WTC11 (cell line): ENCODE results near the gene FMN2. TPM values are rescaled to one million over a fixed set of nuclear protein-coding genes. Genes with fewer than 3 reads are reported as not detected.

Experiments used
- ATAC-seq: fragments of 200-7000 bp; cut with Tn5 transposase; 2 replicates; pipeline ENCODE4 v1.10.0; 2021; ENCODE audit warnings: mild to moderate bottlenecking, moderate library complexity
- CTCF ChIA-PET: fragments of 300-600 bp; sonication (Branson Sonifier 250); formaldehyde crosslinking; loops from one replicate; lab custom pipeline; 2021; ENCODE audit warnings: antibody characterized with exemption; lab: Charles Lee
- POLR2A ChIA-PET: fragments of 350-600 bp; sonication (Branson Sonifier 250); formaldehyde crosslinking; loops from one replicate; lab custom pipeline; 2021; ENCODE audit warnings: antibody characterized with exemption; lab: Charles Lee
- DNase-seq: peaks from one replicate; pipeline ENCODE4 v3.0.0; 2021; ENCODE audit warnings: low spot score
- H3K27ac Mint-ChIP-seq: 2 replicates; pipeline ENCODE4 v1.8.0; 2021; ENCODE audit warnings: mixed read lengths
- H3K27me3 Mint-ChIP-seq: 2 replicates; pipeline ENCODE4 v1.8.0; 2021; ENCODE audit warnings: low read depth, mild to moderate bottlenecking, moderate library complexity, mixed read lengths
- H3K36me3 Mint-ChIP-seq: 2 replicates; pipeline ENCODE4 v1.8.0; 2021; ENCODE audit warnings: mixed read lengths
- H3K4me1 Mint-ChIP-seq: 2 replicates; pipeline ENCODE4 v1.8.0; 2022; ENCODE audit warnings: mixed read lengths
- H3K4me3 Mint-ChIP-seq: 2 replicates; pipeline ENCODE4 v1.8.0; 2021; ENCODE audit warnings: mild to moderate bottlenecking, moderate library complexity, mixed read lengths
- H3K9me3 Mint-ChIP-seq: 2 replicates; pipeline ENCODE4 v1.8.0; 2021; ENCODE audit warnings: mixed read lengths
- ATF1 ChIP-seq: sonication (generic); formaldehyde crosslinking; IDR thresholded peaks from 2 replicates; pipeline ENCODE4 v1.8.1; 2023; ENCODE audit warnings: mild to moderate bottlenecking, moderate library complexity, missing genetic modification reagents
- CBFB ChIP-seq: sonication (generic); formaldehyde crosslinking; IDR thresholded peaks from 2 replicates; pipeline ENCODE4 v1.8.1; 2022; ENCODE audit warnings: mild to moderate bottlenecking, low read depth, missing genetic modification reagents
- JAZF1 ChIP-seq: fragments of 250-450 bp; sonication (Bioruptor Pico); IDR thresholded peaks from 2 replicates; pipeline ENCODE4 v1.9.0; 2021; ENCODE audit warnings: moderate library complexity, mild to moderate bottlenecking, inconsistent platforms
- NR3C1 ChIP-seq: sonication (generic); formaldehyde crosslinking; conservative IDR thresholded peaks from 2 replicates; pipeline ENCODE4 v1.8.1; 2023; ENCODE audit warnings: low read depth, mild to moderate bottlenecking, missing genetic modification reagents
- OVOL2 ChIP-seq: fragments of 250-450 bp; sonication (Bioruptor Pico); IDR thresholded peaks from 2 replicates; pipeline ENCODE4 v1.9.0; 2021; ENCODE audit warnings: mild to moderate bottlenecking, borderline replicate concordance
- RELA ChIP-seq: sonication (generic); formaldehyde crosslinking; IDR thresholded peaks from 2 replicates; pipeline ENCODE4 v1.8.1; 2022; ENCODE audit warnings: missing genetic modification reagents, mild to moderate bottlenecking, borderline replicate concordance
- SMAD3 ChIP-seq: sonication (generic); formaldehyde crosslinking; IDR thresholded peaks from 2 replicates; pipeline ENCODE4 v1.8.0; 2022; ENCODE audit warnings: missing genetic modification reagents, mild to moderate bottlenecking, borderline replicate concordance
- ZNF317 ChIP-seq: sonication (generic); formaldehyde crosslinking; IDR thresholded peaks from 2 replicates; pipeline ENCODE4 v1.8.1; 2023; ENCODE audit warnings: low read depth, mild to moderate bottlenecking, moderate library complexity, missing genetic modification reagents, borderline replicate concordance
- total RNA-seq: library from RNA; stranded (reverse); gene quantifications from 3 replicates; pipeline ENCODE4 v1.2.3, GENCODE V29; 2021
- TF ChIP-seq, protein P1 (sequence below): sonication (generic); formaldehyde crosslinking; conservative IDR thresholded peaks from 2 replicates; pipeline ENCODE4 v1.8.1; 2023; ENCODE audit warnings: mild to moderate bottlenecking, low read depth, missing genetic modification reagents, moderate library complexity
- TF ChIP-seq, protein P2 (sequence below): sonication (generic); formaldehyde crosslinking; IDR thresholded peaks from 2 replicates; pipeline ENCODE4 v1.8.0; 2022; ENCODE audit warnings: mild to moderate bottlenecking, missing genetic modification reagents
- TF ChIP-seq, protein P3 (sequence below): fragments of 250-450 bp; sonication (Bioruptor Pico); IDR thresholded peaks from 2 replicates; pipeline ENCODE4 v2.1.2; 2022; ENCODE audit warnings: mild to moderate bottlenecking, moderate library complexity
- TF ChIP-seq, protein P4 (sequence below): fragments of 250-450 bp; sonication (Bioruptor Pico); IDR thresholded peaks from 2 replicates; pipeline ENCODE4 v1.9.0; 2021; ENCODE audit warnings: mild to moderate bottlenecking
- TF ChIP-seq, protein P5 (sequence below): fragments of 250-450 bp; sonication (Bioruptor Pico); conservative IDR thresholded peaks from 2 replicates; pipeline ENCODE4 v1.9.0; 2021; ENCODE audit warnings: mild to moderate bottlenecking
- TF ChIP-seq, protein P6 (sequence below): sonication (generic); formaldehyde crosslinking; conservative IDR thresholded peaks from 2 replicates; pipeline ENCODE4 v1.8.1; 2022; ENCODE audit warnings: mild to moderate bottlenecking, missing genetic modification reagents
- TF ChIP-seq, protein P7 (sequence below): sonication (generic); formaldehyde crosslinking; IDR thresholded peaks from 2 replicates; pipeline ENCODE4 v1.8.0; 2022; ENCODE audit warnings: mild to moderate bottlenecking, missing genetic modification reagents
- TF ChIP-seq, protein P8 (sequence below): sonication (generic); formaldehyde crosslinking; IDR thresholded peaks from 2 replicates; pipeline ENCODE4 v1.8.0; 2022; ENCODE audit warnings: mild to moderate bottlenecking, missing genetic modification reagents

The FMN2 gene
- total RNA-seq, 1 experiment from 2014 or later = 1.8 TPM

DNA sequence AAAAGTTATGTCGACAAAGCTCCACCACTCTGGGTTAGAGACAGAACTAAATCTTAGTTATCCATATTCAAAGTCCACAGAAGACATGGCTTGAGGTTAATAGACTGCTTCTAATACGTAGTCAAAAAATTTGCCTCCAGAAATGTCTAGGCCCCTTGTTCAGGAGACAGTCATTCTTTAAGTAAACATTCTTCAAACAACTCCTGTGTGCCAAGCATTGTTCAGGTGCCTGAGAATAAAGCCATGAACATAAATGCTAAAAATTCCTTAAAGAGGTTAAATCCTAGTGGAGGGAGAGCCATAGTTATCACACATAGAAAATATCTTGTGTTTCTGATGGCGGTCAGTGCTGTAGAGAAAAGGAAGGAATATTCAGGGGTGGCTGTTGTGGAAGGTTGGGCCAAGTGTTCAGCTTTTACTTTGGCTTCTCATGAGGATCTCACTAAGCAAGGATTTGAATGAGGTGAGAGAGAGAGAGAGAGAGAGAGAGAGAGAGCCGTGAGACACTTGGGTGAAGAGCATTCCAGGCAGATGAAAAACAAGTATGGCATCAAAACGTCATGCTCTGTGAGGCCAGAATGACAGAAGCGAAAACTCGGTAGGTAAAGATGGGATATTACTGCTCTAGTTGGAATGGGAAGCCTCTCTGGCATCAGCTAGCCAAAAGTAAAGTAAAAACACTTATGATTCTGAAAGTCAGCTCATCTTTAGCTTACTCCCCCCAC is 333.2 kb downstream of the FMN2 start (continued):
- TF ChIP-seq, protein P1, sequence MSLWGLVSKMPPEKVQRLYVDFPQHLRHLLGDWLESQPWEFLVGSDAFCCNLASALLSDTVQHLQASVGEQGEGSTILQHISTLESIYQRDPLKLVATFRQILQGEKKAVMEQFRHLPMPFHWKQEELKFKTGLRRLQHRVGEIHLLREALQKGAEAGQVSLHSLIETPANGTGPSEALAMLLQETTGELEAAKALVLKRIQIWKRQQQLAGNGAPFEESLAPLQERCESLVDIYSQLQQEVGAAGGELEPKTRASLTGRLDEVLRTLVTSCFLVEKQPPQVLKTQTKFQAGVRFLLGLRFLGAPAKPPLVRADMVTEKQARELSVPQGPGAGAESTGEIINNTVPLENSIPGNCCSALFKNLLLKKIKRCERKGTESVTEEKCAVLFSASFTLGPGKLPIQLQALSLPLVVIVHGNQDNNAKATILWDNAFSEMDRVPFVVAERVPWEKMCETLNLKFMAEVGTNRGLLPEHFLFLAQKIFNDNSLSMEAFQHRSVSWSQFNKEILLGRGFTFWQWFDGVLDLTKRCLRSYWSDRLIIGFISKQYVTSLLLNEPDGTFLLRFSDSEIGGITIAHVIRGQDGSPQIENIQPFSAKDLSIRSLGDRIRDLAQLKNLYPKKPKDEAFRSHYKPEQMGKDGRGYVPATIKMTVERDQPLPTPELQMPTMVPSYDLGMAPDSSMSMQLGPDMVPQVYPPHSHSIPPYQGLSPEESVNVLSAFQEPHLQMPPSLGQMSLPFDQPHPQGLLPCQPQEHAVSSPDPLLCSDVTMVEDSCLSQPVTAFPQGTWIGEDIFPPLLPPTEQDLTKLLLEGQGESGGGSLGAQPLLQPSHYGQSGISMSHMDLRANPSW (CRISPR knock-in tag) = no peak
- TF ChIP-seq OVOL2 (CRISPR knock-in tag) (no peak), RELA (CRISPR knock-in tag) (no peak), ATF1 (no peak), CBFB (CRISPR knock-in tag) (no peak)
- TF ChIP-seq, protein P2, sequence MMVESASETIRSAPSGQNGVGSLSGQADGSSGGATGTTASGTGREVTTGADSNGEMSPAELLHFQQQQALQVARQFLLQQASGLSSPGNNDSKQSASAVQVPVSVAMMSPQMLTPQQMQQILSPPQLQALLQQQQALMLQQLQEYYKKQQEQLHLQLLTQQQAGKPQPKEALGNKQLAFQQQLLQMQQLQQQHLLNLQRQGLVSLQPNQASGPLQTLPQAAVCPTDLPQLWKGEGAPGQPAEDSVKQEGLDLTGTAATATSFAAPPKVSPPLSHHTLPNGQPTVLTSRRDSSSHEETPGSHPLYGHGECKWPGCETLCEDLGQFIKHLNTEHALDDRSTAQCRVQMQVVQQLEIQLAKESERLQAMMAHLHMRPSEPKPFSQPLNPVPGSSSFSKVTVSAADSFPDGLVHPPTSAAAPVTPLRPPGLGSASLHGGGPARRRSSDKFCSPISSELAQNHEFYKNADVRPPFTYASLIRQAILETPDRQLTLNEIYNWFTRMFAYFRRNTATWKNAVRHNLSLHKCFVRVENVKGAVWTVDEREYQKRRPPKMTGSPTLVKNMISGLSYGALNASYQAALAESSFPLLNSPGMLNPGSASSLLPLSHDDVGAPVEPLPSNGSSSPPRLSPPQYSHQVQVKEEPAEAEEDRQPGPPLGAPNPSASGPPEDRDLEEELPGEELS (CRISPR knock-in tag) = no peak
- TF ChIP-seq, protein P3, sequence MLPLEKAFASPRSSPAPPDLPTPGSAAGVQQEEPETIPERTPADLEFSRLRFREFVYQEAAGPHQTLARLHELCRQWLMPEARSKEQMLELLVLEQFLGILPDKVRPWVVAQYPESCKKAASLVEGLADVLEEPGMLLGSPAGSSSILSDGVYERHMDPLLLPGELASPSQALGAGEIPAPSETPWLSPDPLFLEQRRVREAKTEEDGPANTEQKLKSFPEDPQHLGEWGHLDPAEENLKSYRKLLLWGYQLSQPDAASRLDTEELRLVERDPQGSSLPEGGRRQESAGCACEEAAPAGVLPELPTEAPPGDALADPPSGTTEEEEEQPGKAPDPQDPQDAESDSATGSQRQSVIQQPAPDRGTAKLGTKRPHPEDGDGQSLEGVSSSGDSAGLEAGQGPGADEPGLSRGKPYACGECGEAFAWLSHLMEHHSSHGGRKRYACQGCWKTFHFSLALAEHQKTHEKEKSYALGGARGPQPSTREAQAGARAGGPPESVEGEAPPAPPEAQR = no peak
- TF ChIP-seq, protein P4, sequence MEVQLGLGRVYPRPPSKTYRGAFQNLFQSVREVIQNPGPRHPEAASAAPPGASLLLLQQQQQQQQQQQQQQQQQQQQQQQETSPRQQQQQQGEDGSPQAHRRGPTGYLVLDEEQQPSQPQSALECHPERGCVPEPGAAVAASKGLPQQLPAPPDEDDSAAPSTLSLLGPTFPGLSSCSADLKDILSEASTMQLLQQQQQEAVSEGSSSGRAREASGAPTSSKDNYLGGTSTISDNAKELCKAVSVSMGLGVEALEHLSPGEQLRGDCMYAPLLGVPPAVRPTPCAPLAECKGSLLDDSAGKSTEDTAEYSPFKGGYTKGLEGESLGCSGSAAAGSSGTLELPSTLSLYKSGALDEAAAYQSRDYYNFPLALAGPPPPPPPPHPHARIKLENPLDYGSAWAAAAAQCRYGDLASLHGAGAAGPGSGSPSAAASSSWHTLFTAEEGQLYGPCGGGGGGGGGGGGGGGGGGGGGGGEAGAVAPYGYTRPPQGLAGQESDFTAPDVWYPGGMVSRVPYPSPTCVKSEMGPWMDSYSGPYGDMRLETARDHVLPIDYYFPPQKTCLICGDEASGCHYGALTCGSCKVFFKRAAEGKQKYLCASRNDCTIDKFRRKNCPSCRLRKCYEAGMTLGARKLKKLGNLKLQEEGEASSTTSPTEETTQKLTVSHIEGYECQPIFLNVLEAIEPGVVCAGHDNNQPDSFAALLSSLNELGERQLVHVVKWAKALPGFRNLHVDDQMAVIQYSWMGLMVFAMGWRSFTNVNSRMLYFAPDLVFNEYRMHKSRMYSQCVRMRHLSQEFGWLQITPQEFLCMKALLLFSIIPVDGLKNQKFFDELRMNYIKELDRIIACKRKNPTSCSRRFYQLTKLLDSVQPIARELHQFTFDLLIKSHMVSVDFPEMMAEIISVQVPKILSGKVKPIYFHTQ (CRISPR knock-in tag) = no peak
- TF ChIP-seq, all 79 proteins: peak for 0

DNA sequence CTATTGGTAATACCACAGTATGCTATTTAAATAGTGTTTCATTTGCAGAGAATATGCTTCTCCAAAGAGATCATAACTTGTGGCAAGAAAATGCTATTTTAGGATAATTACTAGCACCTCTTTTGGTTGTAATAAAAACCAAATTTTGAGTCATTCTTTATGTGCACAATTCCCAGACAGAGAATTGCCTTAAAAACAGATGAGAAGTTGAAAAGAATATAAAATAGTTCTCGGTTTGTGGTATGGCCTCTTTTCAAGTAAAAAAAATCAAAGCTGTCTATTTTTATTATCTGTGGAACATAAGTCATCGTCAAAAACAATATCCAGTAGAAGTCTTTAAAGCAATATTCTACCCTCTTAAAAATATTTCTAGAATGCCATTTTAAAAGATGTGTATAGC is 334.4 kb downstream of the FMN2 start:
- DNase-seq (no peak), ATAC-seq (no peak)
- Mint-ChIP-seq H3K4me1 (no peaks in the 10 kb centered on the region), H3K9me3 (peaks cover 4% of the 10 kb centered on the region; the same call in 1 of the 2 replicates), H3K4me3 (no peak overlapping the region), H3K27me3 (no peaks in the 10 kb centered on the region), H3K36me3 (no peaks in the 10 kb centered on the region), H3K27ac (no peak overlapping the region)
- TF ChIP-seq JAZF1 (CRISPR knock-in tag) (no peak), ZNF317 (no peak), OVOL2 (CRISPR knock-in tag) (no peak), SMAD3 (CRISPR knock-in tag) (no peak), NR3C1 (CRISPR knock-in tag) (no peak)
- TF ChIP-seq, protein P5, sequence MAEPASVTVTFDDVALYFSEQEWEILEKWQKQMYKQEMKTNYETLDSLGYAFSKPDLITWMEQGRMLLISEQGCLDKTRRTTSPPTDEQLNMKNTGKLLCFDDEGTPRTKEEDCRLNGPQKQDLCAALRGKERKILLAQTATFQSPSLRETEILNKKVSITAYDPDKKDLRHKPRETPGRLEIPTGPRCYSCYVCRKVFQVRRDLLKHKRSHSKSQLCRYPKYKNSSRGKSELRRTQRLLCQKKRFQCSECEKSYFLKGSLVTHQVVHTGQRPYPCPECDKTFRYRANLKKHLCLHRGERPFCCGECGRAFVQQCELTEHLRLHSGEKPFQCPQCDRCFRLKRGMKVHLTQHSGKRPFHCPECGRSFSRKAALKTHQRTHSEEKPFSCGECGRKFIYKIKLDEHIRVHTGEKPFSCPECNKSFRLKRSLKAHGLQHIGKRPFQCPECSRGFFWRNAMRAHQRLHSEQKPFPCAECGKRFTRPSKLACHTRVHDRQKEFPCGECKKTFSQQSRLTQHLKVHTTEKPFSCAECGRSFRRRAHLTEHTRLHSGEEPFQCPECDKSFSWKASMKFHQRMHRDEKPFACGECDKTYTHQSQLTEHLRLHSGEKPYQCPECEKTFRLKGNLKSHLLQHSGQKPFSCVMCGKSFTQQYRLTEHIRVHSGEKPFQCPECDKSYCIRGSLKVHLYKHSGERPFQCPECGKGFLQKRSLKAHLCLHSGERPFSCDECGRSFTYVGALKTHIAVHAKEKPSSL (CRISPR knock-in tag) = no peak
- TF ChIP-seq, protein P6, sequence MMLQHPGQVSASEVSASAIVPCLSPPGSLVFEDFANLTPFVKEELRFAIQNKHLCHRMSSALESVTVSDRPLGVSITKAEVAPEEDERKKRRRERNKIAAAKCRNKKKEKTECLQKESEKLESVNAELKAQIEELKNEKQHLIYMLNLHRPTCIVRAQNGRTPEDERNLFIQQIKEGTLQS (CRISPR knock-in tag) = no peak
- TF ChIP-seq, protein P7, sequence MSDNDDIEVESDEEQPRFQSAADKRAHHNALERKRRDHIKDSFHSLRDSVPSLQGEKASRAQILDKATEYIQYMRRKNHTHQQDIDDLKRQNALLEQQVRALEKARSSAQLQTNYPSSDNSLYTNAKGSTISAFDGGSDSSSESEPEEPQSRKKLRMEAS (CRISPR knock-in tag) = no peak
- TF ChIP-seq, protein P8, sequence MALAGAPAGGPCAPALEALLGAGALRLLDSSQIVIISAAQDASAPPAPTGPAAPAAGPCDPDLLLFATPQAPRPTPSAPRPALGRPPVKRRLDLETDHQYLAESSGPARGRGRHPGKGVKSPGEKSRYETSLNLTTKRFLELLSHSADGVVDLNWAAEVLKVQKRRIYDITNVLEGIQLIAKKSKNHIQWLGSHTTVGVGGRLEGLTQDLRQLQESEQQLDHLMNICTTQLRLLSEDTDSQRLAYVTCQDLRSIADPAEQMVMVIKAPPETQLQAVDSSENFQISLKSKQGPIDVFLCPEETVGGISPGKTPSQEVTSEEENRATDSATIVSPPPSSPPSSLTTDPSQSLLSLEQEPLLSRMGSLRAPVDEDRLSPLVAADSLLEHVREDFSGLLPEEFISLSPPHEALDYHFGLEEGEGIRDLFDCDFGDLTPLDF (CRISPR knock-in tag) = no peak
- CTCF ChIA-PET = no interaction called here
- POLR2A ChIA-PET = no interaction called here
